Nephron (organoid): ENCODE results near the gene ANO4.
A peak's percentile ranks its signal among the peaks of the same experiment; 100 is the strongest.

Source experiments
- H3K27ac Mint-ChIP-seq, 3 experiments: 2 replicates each; pipeline ENCODE4 v1.8.0; 2020; ENCODE audit warnings: mixed read lengths in 3 of 3, mild to moderate bottlenecking in 2 of 3, moderate library complexity in 1 of 3
- H3K27me3 Mint-ChIP-seq: 2 replicates; pipeline ENCODE4 v1.8.0; 2021; ENCODE audit warnings: low read depth, mild to moderate bottlenecking, moderate library complexity, mixed read lengths
- H3K36me3 Mint-ChIP-seq: 2 replicates; pipeline ENCODE4 v1.8.0; 2020; ENCODE audit warnings: low read depth, mixed read lengths
- H3K4me1 Mint-ChIP-seq: 2 replicates; pipeline ENCODE4 v1.8.0; 2020; ENCODE audit warnings: mixed read lengths
- H3K4me3 Mint-ChIP-seq, 3 experiments: 2 replicates each; pipeline ENCODE4 v1.8.0; 2020; ENCODE audit warnings: mild to moderate bottlenecking in 3 of 3, mixed read lengths in 3 of 3, moderate library complexity in 2 of 3
- H3K9me3 Mint-ChIP-seq: 2 replicates; pipeline ENCODE4 v1.8.0; 2020; ENCODE audit warnings: mixed read lengths
- TF ChIP-seq, protein P1 (sequence below), 3 experiments: fragments of 200-600 bp; sonication (generic); IDR thresholded peaks; one replicate each; pipeline ENCODE4 v1.5.0; 2021; ENCODE audit warnings: antibody characterized with exemption in 3 of 3; ENCODE audit not compliant: unreplicated experiment in 3 of 3

ANO4 gene

DNA sequence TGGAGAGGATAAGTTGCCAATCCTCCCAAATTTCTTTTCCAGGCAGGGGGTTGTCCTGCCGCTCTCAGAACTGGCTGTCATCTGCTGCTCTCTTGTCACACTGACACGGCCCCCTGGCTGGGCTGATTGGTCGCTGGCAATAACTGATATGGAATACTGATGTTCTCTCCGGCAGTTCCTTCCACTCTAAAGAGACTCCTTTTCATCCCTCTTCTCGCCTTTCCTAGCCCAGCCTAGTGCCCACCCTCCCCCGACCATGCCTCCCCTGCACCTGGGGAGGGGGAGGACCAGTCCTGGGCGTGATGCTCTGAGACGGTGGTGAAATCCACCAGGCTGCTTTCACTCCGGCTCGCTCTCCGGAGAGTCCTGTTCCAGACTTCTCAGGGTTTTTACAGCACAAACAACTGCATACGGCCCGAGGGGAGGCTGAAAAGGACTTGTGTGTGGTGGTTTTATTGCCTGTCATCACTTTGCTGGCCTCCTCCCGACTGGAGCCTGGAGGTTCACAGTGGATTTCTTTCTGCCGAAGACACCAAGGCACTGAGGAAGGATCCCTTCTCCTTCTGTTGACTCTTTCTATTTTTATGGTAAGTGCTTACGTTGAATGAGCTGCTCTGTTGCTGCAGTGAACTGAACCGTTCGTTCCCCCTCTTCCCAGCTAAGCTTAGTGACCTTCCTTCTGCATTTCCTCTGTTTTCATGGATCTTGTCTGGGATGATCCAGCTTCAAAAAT is at the start of gene ANO4:
Gene ANO4, plus strand, starts transcription at position 336 of the 733 bp plus-strand sequence. CDS start 107,010 bp downstream, outside the sequence.
- Mint-ChIP-seq H3K27ac (no peak within 1 kb of the TSS), H3K27me3 (peaks cover 20% of the 10 kb centered on the region), H3K4me3 (peak within 1 kb of the TSS; percentile 42 to 60 (median 57)), H3K36me3 (no peaks in the 10 kb centered on the region), H3K4me1 (peaks cover 23% of the 10 kb centered on the region), H3K9me3 (no peaks in the 10 kb centered on the region)
- TF ChIP-seq, protein P1, sequence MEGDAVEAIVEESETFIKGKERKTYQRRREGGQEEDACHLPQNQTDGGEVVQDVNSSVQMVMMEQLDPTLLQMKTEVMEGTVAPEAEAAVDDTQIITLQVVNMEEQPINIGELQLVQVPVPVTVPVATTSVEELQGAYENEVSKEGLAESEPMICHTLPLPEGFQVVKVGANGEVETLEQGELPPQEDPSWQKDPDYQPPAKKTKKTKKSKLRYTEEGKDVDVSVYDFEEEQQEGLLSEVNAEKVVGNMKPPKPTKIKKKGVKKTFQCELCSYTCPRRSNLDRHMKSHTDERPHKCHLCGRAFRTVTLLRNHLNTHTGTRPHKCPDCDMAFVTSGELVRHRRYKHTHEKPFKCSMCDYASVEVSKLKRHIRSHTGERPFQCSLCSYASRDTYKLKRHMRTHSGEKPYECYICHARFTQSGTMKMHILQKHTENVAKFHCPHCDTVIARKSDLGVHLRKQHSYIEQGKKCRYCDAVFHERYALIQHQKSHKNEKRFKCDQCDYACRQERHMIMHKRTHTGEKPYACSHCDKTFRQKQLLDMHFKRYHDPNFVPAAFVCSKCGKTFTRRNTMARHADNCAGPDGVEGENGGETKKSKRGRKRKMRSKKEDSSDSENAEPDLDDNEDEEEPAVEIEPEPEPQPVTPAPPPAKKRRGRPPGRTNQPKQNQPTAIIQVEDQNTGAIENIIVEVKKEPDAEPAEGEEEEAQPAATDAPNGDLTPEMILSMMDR (IDR thresholded peaks at IDR 0.05; ENCODE audit: unreplicated experiment in 3 of 3) = no peak

DNA sequence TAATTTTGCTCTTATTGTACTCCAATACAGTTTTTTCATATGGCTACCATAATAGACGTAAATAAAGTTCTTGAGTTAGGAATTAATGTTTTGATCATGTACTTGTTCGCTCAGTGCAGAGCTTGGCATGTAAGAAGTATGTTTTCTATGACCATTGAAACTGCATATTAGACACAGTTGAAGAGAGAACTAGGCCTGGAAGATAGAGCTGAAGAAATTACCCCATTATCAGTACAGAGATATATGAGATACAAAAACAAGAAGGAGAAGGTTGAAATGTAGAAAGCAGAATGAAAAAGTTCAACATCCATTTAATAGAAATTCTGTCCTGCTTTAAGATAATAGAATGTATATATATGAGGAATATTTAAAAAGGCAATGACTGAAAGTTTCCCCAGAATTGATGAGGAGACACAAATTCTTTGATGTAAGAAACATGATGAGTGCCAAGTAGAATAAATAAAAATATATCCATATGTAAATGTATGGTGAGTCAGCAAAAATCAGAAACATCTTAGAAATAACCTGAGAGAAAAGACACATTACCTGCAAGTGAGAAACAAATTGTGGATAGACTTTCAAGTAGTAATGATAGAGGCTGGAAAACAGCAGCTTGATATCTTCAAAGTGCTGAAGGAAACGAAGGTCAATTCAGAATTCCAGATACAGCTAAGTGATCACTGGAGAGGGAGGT is 49.1 kb upstream of the ANO4 start:
- Mint-ChIP-seq H3K27me3 (no peaks in the 10 kb centered on the region), H3K27ac (no peak overlapping the region), H3K4me1 (no peaks in the 10 kb centered on the region), H3K36me3 (no peaks in the 10 kb centered on the region), H3K4me3 (no peak overlapping the region), H3K9me3 (peaks cover 7% of the 10 kb centered on the region)
- TF ChIP-seq, protein P1 (IDR thresholded peaks at IDR 0.05; ENCODE audit: unreplicated experiment in 3 of 3) = no peak

GRCh38 chr12:100752841-100753240 is 41.7 kb upstream of the ANO4 start:
- Mint-ChIP-seq H3K36me3 (no peaks in the 10 kb centered on the region), H3K9me3 (no peaks in the 10 kb centered on the region), H3K27ac (no peak overlapping the region), H3K27me3 (peaks cover 4% of the 10 kb centered on the region), H3K4me3 (no peak overlapping the region), H3K4me1 (no peaks in the 10 kb centered on the region)
- TF ChIP-seq, protein P1 (IDR thresholded peaks at IDR 0.05; ENCODE audit: unreplicated experiment in 3 of 3) = no peak

DNA sequence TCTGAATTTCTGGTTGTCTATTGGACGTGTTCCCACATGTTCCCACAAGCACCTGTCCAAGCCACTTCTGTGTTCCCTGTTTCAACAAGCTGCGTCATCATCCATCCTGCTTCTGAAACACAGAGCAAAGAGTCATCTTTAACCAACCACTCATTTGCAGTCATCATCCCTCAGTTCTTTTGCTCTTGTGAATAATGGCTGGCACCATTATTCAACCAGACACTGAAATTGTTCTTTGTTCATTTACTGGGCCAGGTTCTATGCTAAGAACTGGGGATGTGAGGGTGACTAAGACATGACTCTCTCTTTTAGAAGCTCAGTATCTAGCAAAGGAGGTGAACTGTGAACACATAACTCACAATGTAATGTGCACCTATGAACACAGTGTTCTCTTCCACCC is 40.7 kb upstream of the ANO4 start:
- Mint-ChIP-seq H3K4me3 (no peak overlapping the region), H3K36me3 (no peaks in the 10 kb centered on the region), H3K27me3 (peaks cover 4% of the 10 kb centered on the region), H3K9me3 (no peaks in the 10 kb centered on the region), H3K27ac (no peak overlapping the region), H3K4me1 (no peaks in the 10 kb centered on the region)
- TF ChIP-seq, protein P1 (IDR thresholded peaks at IDR 0.05; ENCODE audit: unreplicated experiment in 3 of 3) = no peak

GRCh38 chr12:100755186-100755585 is 39.4 kb upstream of the ANO4 start:
- Mint-ChIP-seq H3K9me3 (no peaks in the 10 kb centered on the region), H3K36me3 (no peaks in the 10 kb centered on the region)

More at GRCh38 chr12:100755186-100755585, 39.4 kb upstream of the ANO4 start:
- Mint-ChIP-seq H3K4me1 (no peaks in the 10 kb centered on the region), H3K27me3 (peaks cover 4% of the 10 kb centered on the region), H3K4me3 (no peak overlapping the region), H3K27ac (no peak overlapping the region)
- TF ChIP-seq, protein P1 (IDR thresholded peaks at IDR 0.05; ENCODE audit: unreplicated experiment in 3 of 3) = no peak
